Calu3 (cell line): ENCODE measurements around the gene IL1R1. TPM values are rescaled to one million over a fixed set of nuclear protein-coding genes. Genes with fewer than 3 reads are reported as not detected.
A peak's percentile ranks its signal among the peaks of the same experiment; 100 is the strongest.

Experiments used
- BruUV-seq: library from RNA; stranded (reverse); fragments of 400-500 nt; replicated peaks from 2 replicates; lab custom pipeline; 2021; lab: Mats Ljungman, UMichigan
- CTCF ChIA-PET: fragments of 300-600 bp; sonication (Branson Sonifier 250); formaldehyde crosslinking; loops from one replicate; lab custom pipeline; 2022; ENCODE audit warnings: antibody characterized with exemption; lab: Charles Lee
- DNase-seq: peaks from one replicate; pipeline ENCODE4 v3.0.0; 2022
- H3K27ac Mint-ChIP-seq: one replicate; pipeline ENCODE4 v1.8.0; 2022; ENCODE audit warnings: mixed read lengths; ENCODE audit not compliant: unreplicated experiment
- H3K27me3 Mint-ChIP-seq: one replicate; pipeline ENCODE4 v1.8.0; 2022; ENCODE audit warnings: mixed read lengths; ENCODE audit not compliant: unreplicated experiment
- H3K36me3 Mint-ChIP-seq: one replicate; pipeline ENCODE4 v1.8.0; 2022; ENCODE audit warnings: mild to moderate bottlenecking, moderate library complexity, mixed read lengths; ENCODE audit not compliant: insufficient read depth, unreplicated experiment
- H3K4me1 Mint-ChIP-seq: one replicate; pipeline ENCODE4 v1.8.0; 2022; ENCODE audit warnings: mild to moderate bottlenecking, low read depth, mixed read lengths; ENCODE audit not compliant: unreplicated experiment
- H3K4me3 Mint-ChIP-seq: one replicate; pipeline ENCODE4 v1.8.0; 2022; ENCODE audit warnings: mild to moderate bottlenecking, low read depth, moderate library complexity, mixed read lengths; ENCODE audit not compliant: unreplicated experiment
- H3K9me3 Mint-ChIP-seq: one replicate; pipeline ENCODE4 v1.8.0; 2022; ENCODE audit warnings: low read depth, mixed read lengths; ENCODE audit not compliant: unreplicated experiment
- CTCF ChIP-seq: fragments of 200-600 bp; IDR thresholded peaks from one replicate; pipeline ENCODE4 v1.8.0; 2022; ENCODE audit warnings: antibody characterized with exemption; ENCODE audit not compliant: unreplicated experiment
- intact Hi-C: fragments of 100-400 bp; cut with micrococcal nuclease; formaldehyde crosslinking; loops from one replicate; pipeline ENCODE4 v1.10.0; 2022; ENCODE audit not compliant: unreplicated experiment
- total RNA-seq: library from RNA; stranded (reverse); gene quantifications from 2 replicates; pipeline ENCODE4 v1.2.3, GENCODE V29; 2022

The IL1R1 gene
- total RNA-seq, 1 experiment from 2014 or later, result 6.2 TPM

- no peak overlapping the region for H3K27ac Mint-ChIP-seq
- DNase-seq, result no peak
- peaks cover 4% of the 10 kb centered on the region for H3K4me1 Mint-ChIP-seq
- TF ChIP-seq CTCF, result peak; percentile 26
- peaks cover 6% of the 10 kb centered on the region for H3K36me3 Mint-ChIP-seq
- no peaks in the 10 kb centered on the region for H3K27me3 Mint-ChIP-seq
- CTCF ChIA-PET, result interaction anchor here (0.8 kb wide), 1 partner anchor 55 kb away, joined by 3 read pairs; no protein-coding TSS in a partner anchor
- no TSS peak for BruUV-seq
- no peak overlapping the region for H3K4me3 Mint-ChIP-seq
- no peaks in the 10 kb centered on the region for H3K9me3 Mint-ChIP-seq
- intact Hi-C loops, result no loop called here
Measured at GRCh38 chr2:102185347-102185746, 42.8 kb downstream of the IL1R1 start.

GRCh38 chr2:102186791-102187495 is 44.4 kb downstream of the IL1R1 start, which contains the start of gene IL1RL2:
TSS of gene IL1RL2 (plus strand) at chr2:102187023. CDS start at chr2:102187868, 845 bp downstream.
- intact Hi-C loops, result no loop called here
- DNase-seq, result peak; percentile 17
- H3K4me3 Mint-ChIP-seq, result peak within 1 kb of the TSS; percentile 49
- no peaks in the 10 kb centered on the region for H3K9me3 Mint-ChIP-seq
- no peak within 1 kb of the TSS for H3K27ac Mint-ChIP-seq
- no TSS peak for BruUV-seq
- CTCF ChIA-PET, result interaction anchor here (1.3 kb wide), 2 partner anchors 21 to 54 kb away, joined by 3 to 4 read pairs; no protein-coding TSS in a partner anchor
- H3K27me3 Mint-ChIP-seq, result no peaks in the 10 kb centered on the region
- H3K4me1 Mint-ChIP-seq, result peaks cover 10% of the 10 kb centered on the region
- no peak for TF ChIP-seq CTCF
- peaks cover 9% of the 10 kb centered on the region for H3K36me3 Mint-ChIP-seq

- no peaks in the 10 kb centered on the region for H3K9me3 Mint-ChIP-seq
- H3K27me3 Mint-ChIP-seq, result no peaks in the 10 kb centered on the region
- intact Hi-C loops, result no loop called here
- no peak overlapping the region for H3K27ac Mint-ChIP-seq
- H3K4me1 Mint-ChIP-seq, result peaks cover 13% of the 10 kb centered on the region
- DNase-seq, result no peak
- peak overlapping the region; percentile 49 for H3K4me3 Mint-ChIP-seq
- no TSS peak for BruUV-seq
- H3K36me3 Mint-ChIP-seq, result peaks cover 9% of the 10 kb centered on the region
- TF ChIP-seq CTCF, result no peak
- CTCF ChIA-PET, result interaction anchor here (1.3 kb wide), 2 partner anchors 21 to 53 kb away, joined by 3 to 4 read pairs; no protein-coding TSS in a partner anchor
Measured at GRCh38 chr2:102187496-102188150, 45.1 kb downstream of the IL1R1 start.

GRCh38 chr2:102190430-102191107 is 48.0 kb downstream of the IL1R1 start:
- H3K9me3 Mint-ChIP-seq, result no peaks in the 10 kb centered on the region
- peaks cover 21% of the 10 kb centered on the region for H3K4me1 Mint-ChIP-seq
- CTCF ChIA-PET, result no interaction called here
- DNase-seq, result peak; percentile 10
- BruUV-seq, result no TSS peak
- intact Hi-C loops, result loop anchor here (2.0 kb wide), 1 partner anchor 48 kb away; no protein-coding TSS in a partner anchor
- no peak overlapping the region for H3K4me3 Mint-ChIP-seq
- H3K36me3 Mint-ChIP-seq, result peaks cover 9% of the 10 kb centered on the region
- TF ChIP-seq CTCF, result no peak
- H3K27ac Mint-ChIP-seq, result no peak overlapping the region
- no peaks in the 10 kb centered on the region for H3K27me3 Mint-ChIP-seq
